ENCODE measurements around the gene UBE2J1.

UBE2J1 gene

DNA sequence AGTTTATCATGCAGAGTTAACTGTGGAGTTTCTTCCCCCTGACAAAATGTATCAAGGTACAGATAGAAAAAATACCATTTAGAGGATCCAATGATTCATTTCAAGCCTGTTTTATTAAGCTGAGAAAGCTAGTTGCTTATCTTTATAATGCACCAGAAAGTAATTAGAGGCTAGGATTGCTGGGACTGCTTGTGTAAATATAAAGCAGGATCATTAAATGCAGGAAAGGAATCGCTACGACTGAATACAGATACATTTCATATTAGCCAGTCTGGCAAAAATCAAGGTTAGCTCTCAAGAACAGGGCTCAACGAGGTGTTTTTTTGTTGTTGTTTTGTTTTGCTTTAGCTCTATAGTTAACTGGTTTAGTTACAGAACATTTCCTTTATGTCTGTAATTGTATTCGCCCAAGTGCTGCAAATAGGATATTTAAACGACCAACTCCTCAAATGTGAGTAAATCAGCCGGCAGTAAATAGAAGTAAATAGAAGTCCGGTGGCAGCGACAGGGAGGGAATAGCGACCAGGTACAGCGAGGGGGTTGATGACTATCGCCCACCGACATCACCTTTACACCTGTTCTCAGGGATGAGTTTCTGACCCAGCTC lies 748 bp downstream of the UBE2J1 start:
- Histone ChIP-seq H3K79me2 (ENCODE audit: control insufficient read depth, low read length) (peaks cover 84% of the 10 kb centered on the region), H4K20me1 (ENCODE audit: control insufficient read depth, insufficient read depth, low read depth, low read length) (peaks cover 30% of the 10 kb centered on the region), H3F3A (ENCODE audit: control insufficient read depth, insufficient read depth) (peaks cover 42% of the 10 kb centered on the region), H3K4me2 (ENCODE audit: low read length) (peak overlapping the region; percentile 88), H3K9me2 (replicated peaks; ENCODE audit: control insufficient read depth, low read length) (no peaks in the 10 kb centered on the region), H3K4me3 (ENCODE audit: low read length) (peak overlapping the region; percentile 81), H3K27ac (ENCODE audit: low read depth, low read length) (peak overlapping the region; percentile 99), H3K36me3 (ENCODE audit: control insufficient read depth, low read length) (peaks cover 59% of the 10 kb centered on the region), H3K9me3 (ENCODE audit: control insufficient read depth, insufficient read depth, low read length) (no peaks in the 10 kb centered on the region), H3K27me3 (ENCODE audit: control insufficient read depth, low read length) (no peaks in the 10 kb centered on the region), H3K4me1 (ENCODE audit: control insufficient read depth, low read length) (peaks cover 74% of the 10 kb centered on the region)
- TF ChIP-seq EZH2phosphoT487 (IDR thresholded peaks at IDR 0.05; ENCODE audit: borderline replicate concordance, low read length), result no peak
- TF ChIP-seq, protein P1, sequence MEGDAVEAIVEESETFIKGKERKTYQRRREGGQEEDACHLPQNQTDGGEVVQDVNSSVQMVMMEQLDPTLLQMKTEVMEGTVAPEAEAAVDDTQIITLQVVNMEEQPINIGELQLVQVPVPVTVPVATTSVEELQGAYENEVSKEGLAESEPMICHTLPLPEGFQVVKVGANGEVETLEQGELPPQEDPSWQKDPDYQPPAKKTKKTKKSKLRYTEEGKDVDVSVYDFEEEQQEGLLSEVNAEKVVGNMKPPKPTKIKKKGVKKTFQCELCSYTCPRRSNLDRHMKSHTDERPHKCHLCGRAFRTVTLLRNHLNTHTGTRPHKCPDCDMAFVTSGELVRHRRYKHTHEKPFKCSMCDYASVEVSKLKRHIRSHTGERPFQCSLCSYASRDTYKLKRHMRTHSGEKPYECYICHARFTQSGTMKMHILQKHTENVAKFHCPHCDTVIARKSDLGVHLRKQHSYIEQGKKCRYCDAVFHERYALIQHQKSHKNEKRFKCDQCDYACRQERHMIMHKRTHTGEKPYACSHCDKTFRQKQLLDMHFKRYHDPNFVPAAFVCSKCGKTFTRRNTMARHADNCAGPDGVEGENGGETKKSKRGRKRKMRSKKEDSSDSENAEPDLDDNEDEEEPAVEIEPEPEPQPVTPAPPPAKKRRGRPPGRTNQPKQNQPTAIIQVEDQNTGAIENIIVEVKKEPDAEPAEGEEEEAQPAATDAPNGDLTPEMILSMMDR (IDR thresholded peaks at IDR 0.05; ENCODE audit: low read depth, low read length, poor library complexity, severe bottlenecking), result no peak

- Histone ChIP-seq H3K79me2 (ENCODE audit: control insufficient read depth, low read length) (peaks cover 96% of the 10 kb centered on the region), H3K9me2 (replicated peaks; ENCODE audit: control insufficient read depth, low read length) (no peaks in the 10 kb centered on the region), H4K20me1 (ENCODE audit: control insufficient read depth, insufficient read depth, low read depth, low read length) (peaks cover 36% of the 10 kb centered on the region), H3K27me3 (ENCODE audit: control insufficient read depth, low read length) (no peaks in the 10 kb centered on the region), H3K36me3 (ENCODE audit: control insufficient read depth, low read length) (peaks cover 71% of the 10 kb centered on the region), H3K27ac (ENCODE audit: low read depth, low read length) (peak overlapping the region; percentile 99), H3K4me1 (ENCODE audit: control insufficient read depth, low read length) (peaks cover 74% of the 10 kb centered on the region), H3K4me3 (ENCODE audit: low read length) (peak overlapping the region; percentile 81), H3F3A (ENCODE audit: control insufficient read depth, insufficient read depth) (peaks cover 29% of the 10 kb centered on the region), H3K9me3 (ENCODE audit: control insufficient read depth, insufficient read depth, low read length) (no peaks in the 10 kb centered on the region), H3K4me2 (ENCODE audit: low read length) (peak overlapping the region; percentile 88)
- no peak for TF ChIP-seq EZH2phosphoT487 (IDR thresholded peaks at IDR 0.05; ENCODE audit: borderline replicate concordance, low read length)
- TF ChIP-seq, protein P1 (IDR thresholded peaks at IDR 0.05; ENCODE audit: low read depth, low read length, poor library complexity, severe bottlenecking), result no peak
These were observed 2.1 kb downstream of the UBE2J1 start for GRCh38 chr6:89350281-89350966.

DNA sequence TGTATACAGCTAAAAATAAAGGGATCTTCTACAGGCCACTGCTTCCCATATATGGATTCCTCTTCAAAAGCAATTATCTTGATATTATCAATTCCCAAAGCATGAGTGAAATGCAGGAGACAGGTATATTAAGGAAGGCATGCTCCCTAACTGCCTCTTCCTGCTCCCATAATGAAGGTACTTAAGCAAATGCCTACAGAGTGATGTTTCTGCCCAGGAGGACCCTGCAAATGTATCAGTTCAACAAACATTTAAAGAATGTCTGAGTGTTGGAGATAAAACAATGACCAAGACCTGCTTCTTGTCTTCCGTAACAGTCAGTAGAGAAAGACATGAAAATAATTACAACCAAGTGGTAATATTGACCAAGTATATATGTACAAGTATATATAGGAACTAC lies 4.2 kb downstream of the UBE2J1 start:
- H4K20me1 ChIP-seq (ENCODE audit: control insufficient read depth, insufficient read depth, low read depth, low read length), result peaks cover 47% of the 10 kb centered on the region
- H3F3A ChIP-seq (ENCODE audit: control insufficient read depth, insufficient read depth), result peaks cover 16% of the 10 kb centered on the region
- peaks cover 100% of the 10 kb centered on the region for H3K79me2 ChIP-seq (ENCODE audit: control insufficient read depth, low read length)
- H3K9me2 ChIP-seq (replicated peaks; ENCODE audit: control insufficient read depth, low read length), result no peaks in the 10 kb centered on the region
- H3K27me3 ChIP-seq (ENCODE audit: control insufficient read depth, low read length), result no peaks in the 10 kb centered on the region
- peak overlapping the region; percentile 81 for H3K4me3 ChIP-seq (ENCODE audit: low read length)
- H3K27ac ChIP-seq (ENCODE audit: low read depth, low read length), result peak overlapping the region; percentile 99
- H3K36me3 ChIP-seq (ENCODE audit: control insufficient read depth, low read length), result peaks cover 83% of the 10 kb centered on the region
- H3K9me3 ChIP-seq (ENCODE audit: control insufficient read depth, insufficient read depth, low read length), result no peaks in the 10 kb centered on the region
- H3K4me1 ChIP-seq (ENCODE audit: control insufficient read depth, low read length), result peaks cover 69% of the 10 kb centered on the region
- H3K4me2 ChIP-seq (ENCODE audit: low read length), result peak overlapping the region; percentile 88
- TF ChIP-seq EZH2phosphoT487 (IDR thresholded peaks at IDR 0.05; ENCODE audit: borderline replicate concordance, low read length), result no peak
- TF ChIP-seq, protein P1 (IDR thresholded peaks at IDR 0.05; ENCODE audit: low read depth, low read length, poor library complexity, severe bottlenecking), result no peak

Measured in DOHH2 (cell line).